GM12878 (cell line): ENCODE data around the gene SETD2. TPM values are rescaled to one million over a fixed set of nuclear protein-coding genes. Genes with fewer than 3 reads are reported as not detected.

ENCODE experiments used
- CREM ChIP-seq: IDR thresholded peaks from 2 replicates; pipeline ENCODE4 v1.6.1; 2014; ENCODE audit warnings: antibody characterized with exemption, low read depth
- ELK1 ChIP-seq: IDR thresholded peaks from 2 replicates; pipeline ENCODE4 v1.6.1; 2012; ENCODE audit warnings: low read depth, low read length, improper control_type of control experiment
- FOXK2 ChIP-seq: fragments of 450-650 bp; IDR thresholded peaks from 2 replicates; pipeline ENCODE4 v1.6.1; 2017; ENCODE audit warnings: mild to moderate bottlenecking, moderate library complexity
- HDGF ChIP-seq: fragments of 450-650 bp; IDR thresholded peaks from 2 replicates; pipeline ENCODE4 v1.6.1; 2016; ENCODE audit warnings: antibody characterized with exemption
- IRF4 ChIP-seq: IDR thresholded peaks from 2 replicates; pipeline ENCODE4 v1.6.1; 2011; ENCODE audit warnings: low read depth, low read length
- JUND ChIP-seq: IDR thresholded peaks from 2 replicates; pipeline ENCODE4 v1.6.1; 2012; ENCODE audit warnings: low read depth, mild to moderate bottlenecking, low read length, improper control_type of control experiment, moderate library complexity
- KDM1A ChIP-seq: fragments of 200-600 bp; sonication (generic); IDR thresholded peaks from 2 replicates; pipeline ENCODE4 v1.6.1; 2016; ENCODE audit warnings: borderline replicate concordance
- KLF5 ChIP-seq: fragments of 450-650 bp; IDR thresholded peaks from 2 replicates; pipeline ENCODE4 v1.6.1; 2014; ENCODE audit warnings: mild to moderate bottlenecking; ENCODE audit not compliant: partially characterized antibody
- LARP7 ChIP-seq: fragments of 450-650 bp; IDR thresholded peaks from 2 replicates; pipeline ENCODE4 v1.6.1; 2017; ENCODE audit warnings: mild to moderate bottlenecking
- MEF2B ChIP-seq: fragments of 450-650 bp; IDR thresholded peaks from 2 replicates; pipeline ENCODE4 v1.6.1; 2018; ENCODE audit warnings: mild to moderate bottlenecking, moderate library complexity; ENCODE audit not compliant: partially characterized antibody, poor library complexity, severe bottlenecking
- NFXL1 ChIP-seq: fragments of 450-650 bp; IDR thresholded peaks from 2 replicates; pipeline ENCODE4 v1.6.1; 2017; ENCODE audit warnings: antibody characterized with exemption, mild to moderate bottlenecking, borderline replicate concordance
- PAX5 ChIP-seq: IDR thresholded peaks from 2 replicates; pipeline ENCODE4 v1.6.1; 2011; ENCODE audit warnings: low read depth, low read length, borderline replicate concordance
- PML ChIP-seq: IDR thresholded peaks from 2 replicates; pipeline ENCODE4 v1.6.1; 2012; ENCODE audit warnings: low read length, inconsistent platforms
- POU2F2 ChIP-seq: IDR thresholded peaks from 3 replicates; pipeline ENCODE4 v1.6.1; 2011; ENCODE audit warnings: low read depth, mild to moderate bottlenecking, low read length, borderline replicate concordance
- REST ChIP-seq: IDR thresholded peaks from 2 replicates; pipeline ENCODE4 v1.6.1; 2012; ENCODE audit warnings: mild to moderate bottlenecking, low read depth, low read length
- SMC3 ChIP-seq: IDR thresholded peaks from 2 replicates; pipeline ENCODE4 v1.6.1; 2011; ENCODE audit warnings: low read length, improper control_type of control experiment, borderline replicate concordance
- SP1 ChIP-seq: IDR thresholded peaks from one replicate; pipeline ENCODE4 v1.6.1; 2011; ENCODE audit warnings: low read depth, low read length
- SRF ChIP-seq, 2 experiments: IDR thresholded peaks; 2 replicates each; pipeline ENCODE4 v1.6.1; 2011; ENCODE audit warnings: low read depth in 2 of 2, low read length in 2 of 2, mild to moderate bottlenecking in 1 of 2, moderate library complexity in 1 of 2
- YBX1 ChIP-seq: fragments of 450-650 bp; IDR thresholded peaks from 2 replicates; pipeline ENCODE4 v1.6.1; 2016; ENCODE audit warnings: antibody characterized with exemption
- YY1 ChIP-seq: IDR thresholded peaks from 2 replicates; pipeline ENCODE4 v1.6.1; 2011; ENCODE audit warnings: low read depth, mild to moderate bottlenecking, low read length
- ZZZ3 ChIP-seq: IDR thresholded peaks from 2 replicates; pipeline ENCODE4 v1.6.1; 2011; ENCODE audit warnings: low read depth; ENCODE audit not compliant: control insufficient read depth, insufficient read length
- polyA plus RNA-seq, 11 experiments: library from polyadenylated mRNA; depleted of rRNA in 4 of 11; unstranded in 6 of 11; stranded (reverse) in 5 of 11; fragments of >200 nt; fragmentation: Nextera tagmentation in 4 of 11; fragmentation: Illumina TruSeq in 1 of 11; extraction: Ambion mirVana in 4 of 11; extraction: Trizol in 1 of 11; gene quantifications; 1 replicate in 1 of 11; 2 replicates in 10 of 11; pipeline versions ENCODE4 v1.2.1 to v1.2.3, GENCODE V29; 2011 to 2016; ENCODE audit warnings: inconsistent platforms in 2 of 11, missing spikeins in 2 of 11, low read depth in 1 of 11
- total RNA-seq, 4 experiments: library from RNA; depleted of rRNA in 3 of 4; stranded (reverse); fragments of >200 nt in 3 of 4; fragmentation: Illumina TruSeq in 1 of 4; extraction: Trizol in 1 of 4; gene quantifications; 2 replicates each; pipeline versions ENCODE4 v1.2.1 to v1.2.3, GENCODE V29; 2013 to 2021

SETD2 gene
- total and polyA plus RNA-seq, 10 of the 15 experiments (the other 5 are each of a cell fraction or from before 2014, with no cell fraction given), result 8.4 to 44.9 (median 24.5) TPM

- peak; percentile 31; the same call in 1 of the 2 replicates for TF ChIP-seq ELK1
- TF ChIP-seq YY1, result peak; percentile 81
- no peak for TF ChIP-seq REST
- 0 out of 2 replicates have a peak, but pooled peaks have one; percentile 16 for TF ChIP-seq CREM
- peak; percentile 83 for TF ChIP-seq LARP7
- TF ChIP-seq MEF2B, result peak; percentile 68
- no peak for TF ChIP-seq PML
- TF ChIP-seq FOXK2, result no peak
- peak; percentile 24 for TF ChIP-seq SP1
- TF ChIP-seq KDM1A, result no peak
- TF ChIP-seq SMC3, result peak; percentile 18; the same call in 1 of the 2 replicates
- TF ChIP-seq JUND, result no peak
- TF ChIP-seq YBX1, result no peak
- TF ChIP-seq NFXL1, result no peak
- no peak for TF ChIP-seq IRF4
- peak; percentile 85 for TF ChIP-seq HDGF
- no peak for TF ChIP-seq ZZZ3
- TF ChIP-seq KLF5, result no peak
- no peak for TF ChIP-seq PAX5
- TF ChIP-seq SRF (IDR thresholded peaks at IDR 0.05; ENCODE audit: low read depth in 2 of 2, low read length in 2 of 2), result no peak
- TF ChIP-seq POU2F2, result no peak
Measured at GRCh38 chr3:46978985-46979944, 184.6 kb downstream of the SETD2 start, which contains the start of gene NBEAL2 (continued).
